Osteoblast (primary cell): ENCODE results near the gene SRP9. TPM values are rescaled to one million over a fixed set of nuclear protein-coding genes. Genes with fewer than 3 reads are reported as not detected.
A peak's percentile ranks its signal among the peaks of the same experiment; 100 is the strongest.

ENCODE experiments used
- DNase-seq: peaks from one replicate; pipeline ENCODE4 v3.0.0; 2011; ENCODE audit warnings: low spot score, mixed read lengths; ENCODE audit not compliant: insufficient read length; ENCODE audit errors: missing footprints
- H2AFZ ChIP-seq: 2 replicates; pipeline ENCODE4 v1.6.0; 2011; ENCODE audit warnings: mild to moderate bottlenecking, low read length
- H3K27ac ChIP-seq: 2 replicates; pipeline ENCODE4 v1.5.1; 2011; ENCODE audit warnings: mild to moderate bottlenecking, low read depth, low read length, moderate library complexity
- H3K27me3 ChIP-seq: 2 replicates; pipeline ENCODE4 v1.6.0; 2012; ENCODE audit warnings: mild to moderate bottlenecking, control low read depth, inconsistent platforms, low read length, moderate library complexity; ENCODE audit not compliant: insufficient read depth
- H3K36me3 ChIP-seq: 2 replicates; pipeline ENCODE4 v1.5.1; 2011; ENCODE audit warnings: mild to moderate bottlenecking, low read length, control low read depth, moderate library complexity; ENCODE audit not compliant: insufficient read depth
- H3K4me1 ChIP-seq: 2 replicates; pipeline ENCODE4 v1.5.1; 2011; ENCODE audit warnings: mild to moderate bottlenecking, low read length, control low read depth, moderate library complexity; ENCODE audit not compliant: insufficient read depth
- H3K4me2 ChIP-seq: 2 replicates; pipeline ENCODE4 v1.6.0; 2011; ENCODE audit warnings: mild to moderate bottlenecking, low read length; ENCODE audit not compliant: insufficient read depth
- H3K4me3 ChIP-seq: fragments of 200-600 bp; sonication (generic); 3 replicates; pipeline ENCODE4 v1.5.1; 2012; ENCODE audit warnings: mild to moderate bottlenecking, low read length, inconsistent platforms; ENCODE audit not compliant: insufficient read depth
- H3K79me2 ChIP-seq: 2 replicates; pipeline ENCODE4 v1.6.0; 2012; ENCODE audit warnings: mild to moderate bottlenecking, low read length, control low read depth, inconsistent platforms; ENCODE audit not compliant: insufficient read depth
- H3K9me3 ChIP-seq: 2 replicates; pipeline ENCODE4 v1.5.1; 2011; ENCODE audit warnings: low read depth, low read length, control low read depth
- H4K20me1 ChIP-seq: 2 replicates; pipeline ENCODE4 v1.6.0; 2012; ENCODE audit warnings: mild to moderate bottlenecking, low read length, control low read depth; ENCODE audit not compliant: insufficient read depth
- CTCF ChIP-seq: IDR thresholded peaks from 2 replicates; pipeline ENCODE4 v1.5.1; 2011; ENCODE audit warnings: mild to moderate bottlenecking, low read depth, low read length, moderate library complexity; ENCODE audit errors: extremely low read depth
- total RNA-seq: library from RNA; depleted of rRNA; stranded (reverse); fragments of >200 nt; gene quantifications from 2 replicates; pipeline ENCODE4 v1.2.3, GENCODE V29; 2012

Gene SRP9
- total RNA-seq, 1 donor: 178 TPM

- Histone ChIP-seq H2AFZ (no peak overlapping the region), H4K20me1 (no peaks in the 10 kb centered on the region), H3K27me3 (no peaks in the 10 kb centered on the region), H3K4me3 (peak overlapping the region; percentile 10), H3K4me2 (peak overlapping the region; percentile 54), H3K36me3 (no peaks in the 10 kb centered on the region), H3K79me2 (no peaks in the 10 kb centered on the region), H3K9me3 (no peaks in the 10 kb centered on the region), H3K27ac (peak overlapping the region; percentile 88), H3K4me1 (peaks cover 30% of the 10 kb centered on the region)
- TF ChIP-seq CTCF: peak; percentile 43
- peak; percentile 93 for DNase-seq
Measured at GRCh38 chr1:225735252-225736149, 42.1 kb upstream of the SRP9 start.

- peak overlapping the region; percentile 88 for H3K27ac ChIP-seq
- H3K4me2 ChIP-seq: peak overlapping the region; percentile 54
- H2AFZ ChIP-seq: peak overlapping the region; percentile 13
- peak overlapping the region; percentile 10 for H3K4me3 ChIP-seq
- no peaks in the 10 kb centered on the region for H3K36me3 ChIP-seq
- no peak for DNase-seq
- TF ChIP-seq CTCF: no peak
- no peaks in the 10 kb centered on the region for H3K9me3 ChIP-seq
- no peaks in the 10 kb centered on the region for H3K79me2 ChIP-seq
- H3K27me3 ChIP-seq: no peaks in the 10 kb centered on the region
- H3K4me1 ChIP-seq: peaks cover 30% of the 10 kb centered on the region
- no peaks in the 10 kb centered on the region for H4K20me1 ChIP-seq
Measured at GRCh38 chr1:225736437-225737098, 41.1 kb upstream of the SRP9 start.

GRCh38 chr1:225737161-225737560, 40.5 kb upstream of the SRP9 start:
- H3K9me3 ChIP-seq: no peaks in the 10 kb centered on the region
- peak overlapping the region; percentile 88 for H3K27ac ChIP-seq
- no peak overlapping the region for H3K4me3 ChIP-seq
- H3K4me1 ChIP-seq: peaks cover 30% of the 10 kb centered on the region
- H3K4me2 ChIP-seq: peak overlapping the region; percentile 54
- no peaks in the 10 kb centered on the region for H3K27me3 ChIP-seq
- H4K20me1 ChIP-seq: no peaks in the 10 kb centered on the region
- H3K36me3 ChIP-seq: no peaks in the 10 kb centered on the region
- H3K79me2 ChIP-seq: no peaks in the 10 kb centered on the region
- peak; percentile 79 for DNase-seq
- no peak for TF ChIP-seq CTCF
- H2AFZ ChIP-seq: peak overlapping the region; percentile 13

- H2AFZ ChIP-seq: no peak overlapping the region
- no peak overlapping the region for H3K4me3 ChIP-seq
- DNase-seq: no peak
- H3K4me1 ChIP-seq: peaks cover 30% of the 10 kb centered on the region
- no peak for TF ChIP-seq CTCF
- H3K36me3 ChIP-seq: no peaks in the 10 kb centered on the region
- H3K27ac ChIP-seq: peak overlapping the region; percentile 88
- no peaks in the 10 kb centered on the region for H3K9me3 ChIP-seq
- H3K79me2 ChIP-seq: no peaks in the 10 kb centered on the region
- H3K27me3 ChIP-seq: no peaks in the 10 kb centered on the region
- no peaks in the 10 kb centered on the region for H4K20me1 ChIP-seq
- H3K4me2 ChIP-seq: no peak overlapping the region
Measured at GRCh38 chr1:225737866-225738265, 39.8 kb upstream of the SRP9 start.
